Stimulated activated CD8-positive, alpha-beta memory T cell treated with anti-CD3 and anti-CD28 coated beads, Interleukin-12 subunit alpha, Interleukin-12 subunit beta, amount 100 ng/mL, for 24 hours (primary cell): Measurements from ENCODE around the gene TPRA1.
A peak's percentile ranks its signal among the peaks of the same experiment; 100 is the strongest.

Experiments used
- DNase-seq: peaks from one replicate; pipeline ENCODE4 v3.0.0-alpha.2; 2020; ENCODE audit errors: extremely low read depth

The TPRA1 gene

GRCh38 chr3:127560051-127560787, 30.3 kb downstream of the TPRA1 start:
- no peak for DNase-seq

GRCh38 chr3:127556565-127556964, 34.0 kb downstream of the TPRA1 start:
- DNase-seq = no peak

DNA sequence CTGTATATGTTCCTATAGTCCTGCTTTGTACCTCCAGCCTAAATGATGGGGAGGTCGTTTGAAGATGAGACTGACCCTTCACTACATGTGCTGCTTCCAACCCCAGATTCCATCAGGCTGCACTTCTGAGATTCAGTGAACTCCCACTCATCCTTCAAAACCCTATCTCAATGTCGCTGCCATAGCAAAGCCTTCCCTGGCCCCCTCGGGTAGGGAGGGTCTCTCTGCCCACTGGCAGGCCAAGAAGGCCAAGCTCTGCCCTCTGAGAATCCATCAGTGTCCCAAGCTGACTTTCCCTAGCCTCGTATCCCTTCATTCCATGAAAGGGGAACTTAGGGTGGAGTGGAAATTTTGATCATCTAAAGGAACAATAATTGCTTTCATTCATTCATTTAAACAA, 35.4 kb downstream of the TPRA1 start:
- DNase-seq = no peak

DNA sequence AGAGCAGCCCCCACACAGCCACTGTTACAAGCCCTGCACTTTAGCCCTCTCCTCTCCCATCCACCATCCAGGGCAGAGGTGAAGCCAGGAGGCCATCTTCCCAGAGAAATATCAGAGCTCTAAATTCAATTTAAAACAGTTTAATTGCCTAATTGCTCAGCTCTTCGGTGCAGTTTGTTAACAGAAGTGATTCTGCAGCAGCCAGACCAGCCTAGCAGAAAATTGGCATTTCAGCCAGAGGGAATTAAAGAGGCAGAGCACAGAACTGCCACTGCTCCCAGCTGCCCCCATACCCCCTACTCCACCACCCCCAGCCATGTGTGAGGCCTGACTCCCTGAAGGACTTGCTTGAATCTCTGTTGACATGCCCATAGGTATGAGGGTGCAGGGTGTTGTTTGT, 38.5 kb downstream of the TPRA1 start:
- no peak for DNase-seq

DNA sequence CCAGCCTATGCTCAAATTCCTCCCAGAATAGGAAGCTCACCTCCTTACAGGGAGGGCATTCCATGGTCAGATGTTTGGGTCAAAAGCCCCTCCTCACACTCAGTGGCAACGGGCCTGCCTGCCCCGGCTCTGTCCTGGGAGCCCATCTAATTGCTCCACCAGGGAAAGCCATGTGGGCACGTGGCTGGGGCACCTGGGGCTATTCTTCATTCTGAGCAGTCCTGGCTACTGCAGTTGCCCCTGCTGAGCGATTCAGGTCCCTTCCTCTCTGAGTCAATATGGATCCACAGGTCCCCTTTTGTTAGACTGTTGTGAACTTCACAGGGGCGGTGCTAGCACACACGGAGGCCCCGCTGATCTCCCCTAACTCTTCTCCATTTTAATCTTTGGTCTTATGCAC, 39.4 kb downstream of the TPRA1 start:
- DNase-seq = no peak

DNA sequence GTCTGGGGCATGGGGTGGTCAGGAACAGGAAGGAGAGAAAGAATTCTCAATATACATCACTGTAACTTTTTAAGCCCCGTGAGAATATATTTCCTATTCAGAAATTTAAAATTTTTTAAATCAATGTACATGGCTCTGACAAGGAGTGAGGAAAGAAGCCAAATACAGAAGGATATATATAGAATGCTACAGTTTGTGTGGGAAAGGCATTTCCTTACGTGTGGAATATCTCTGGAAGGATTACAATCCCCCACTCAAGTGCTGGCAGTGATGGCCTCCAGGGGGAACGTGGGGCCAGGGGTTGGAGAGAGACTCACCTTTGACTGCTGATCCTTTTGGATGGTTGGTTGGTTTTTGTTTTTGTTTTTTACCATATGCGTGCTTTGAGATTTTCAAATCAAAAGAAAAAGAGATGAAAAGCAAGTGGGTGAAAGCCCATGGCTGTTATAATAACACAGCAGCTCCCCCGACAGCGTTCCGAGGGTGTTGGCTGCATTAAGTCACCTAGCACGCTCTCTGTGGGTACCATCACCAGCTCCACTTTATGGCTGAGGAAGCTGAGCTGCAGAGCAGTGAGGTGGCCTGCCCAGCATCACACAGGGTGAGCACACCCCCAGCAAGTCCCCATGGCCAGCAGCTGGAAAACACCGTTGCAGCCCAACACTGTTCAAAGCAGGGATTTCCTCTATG, 39.9 kb downstream of the TPRA1 start:
- no peak for DNase-seq

- DNase-seq = no peak
These were observed 40.6 kb downstream of the TPRA1 start for GRCh38 chr3:127549826-127550467.

- peak; percentile 57 for DNase-seq
These were observed 42.5 kb downstream of the TPRA1 start for GRCh38 chr3:127547761-127548605.

DNA sequence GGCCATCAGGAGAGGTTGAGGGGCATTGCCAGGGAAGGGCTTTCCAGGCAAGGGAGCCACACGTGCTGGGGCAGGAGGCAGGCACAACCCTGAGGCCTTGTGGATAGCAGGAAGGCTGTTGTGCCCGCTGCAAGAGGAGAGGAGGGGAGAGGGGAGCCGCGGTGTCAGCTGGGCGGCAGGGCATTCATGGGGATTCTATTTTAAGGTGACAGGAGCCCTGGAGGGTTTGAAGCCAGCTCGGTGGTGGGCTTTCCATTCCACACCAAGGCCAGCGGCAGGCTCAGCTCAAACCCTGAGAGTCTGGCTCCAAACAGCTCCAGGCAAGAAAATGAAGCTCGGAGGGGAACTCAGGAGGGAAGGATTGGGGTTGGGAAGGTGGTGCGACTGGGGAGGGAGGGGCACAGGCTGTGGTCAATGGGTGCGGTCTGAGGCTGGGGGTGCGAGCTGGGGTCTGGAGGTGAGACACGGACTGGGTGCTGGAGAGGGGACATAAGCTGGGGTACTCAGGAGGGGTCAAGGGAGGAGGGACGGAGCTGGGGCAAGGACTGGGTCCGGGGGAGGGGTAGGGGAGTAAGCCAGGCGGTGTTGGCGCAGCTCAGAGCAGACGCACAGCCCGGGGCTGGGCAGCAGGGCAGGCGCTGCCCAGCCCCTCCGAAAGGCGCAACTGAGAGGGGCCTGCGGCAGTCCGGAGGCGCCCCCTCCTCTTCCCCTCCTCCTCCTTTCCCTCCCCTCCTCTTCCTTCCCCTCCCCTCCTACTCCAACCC, 43.4 kb downstream of the TPRA1 start:
- no peak for DNase-seq

- DNase-seq = no peak
These were observed 44.0 kb downstream of the TPRA1 start for GRCh38 chr3:127546554-127546953.

DNA sequence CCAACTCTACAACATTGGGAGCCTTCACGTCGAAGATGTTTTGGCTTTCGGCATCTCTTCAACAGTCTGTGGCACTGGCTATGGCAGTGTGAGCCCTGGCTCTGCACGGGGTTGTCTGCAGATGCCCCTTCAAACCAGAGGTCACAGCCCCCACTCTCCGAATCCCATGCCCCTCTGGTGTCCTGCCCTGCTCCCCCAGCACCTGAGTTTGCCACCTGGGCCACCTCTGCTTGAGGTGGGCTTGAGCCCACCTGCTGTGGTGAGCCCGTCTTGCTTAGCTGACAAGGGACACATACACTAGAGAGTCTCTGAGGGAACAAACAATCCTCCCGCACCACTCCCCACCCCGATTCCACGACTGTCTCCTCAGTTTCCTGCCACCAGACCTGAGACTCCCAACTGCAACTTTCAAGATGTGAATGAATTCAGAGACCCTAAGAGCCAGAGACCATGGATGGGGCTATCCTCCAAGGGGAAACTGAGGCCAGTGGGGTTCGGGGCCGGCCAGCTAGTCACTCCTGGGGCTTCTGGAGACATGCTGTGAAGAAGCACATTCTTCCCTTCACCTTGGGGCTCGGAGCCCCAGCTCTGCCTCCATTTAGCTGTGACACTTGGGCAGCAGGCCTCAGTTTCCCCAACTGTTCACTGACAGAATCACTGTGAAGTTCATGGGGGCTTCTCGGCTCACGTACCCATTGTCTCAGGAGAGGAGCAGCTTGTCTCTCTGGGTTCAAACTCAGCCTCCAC, 44.6 kb downstream of the TPRA1 start:
- no peak for DNase-seq

DNA sequence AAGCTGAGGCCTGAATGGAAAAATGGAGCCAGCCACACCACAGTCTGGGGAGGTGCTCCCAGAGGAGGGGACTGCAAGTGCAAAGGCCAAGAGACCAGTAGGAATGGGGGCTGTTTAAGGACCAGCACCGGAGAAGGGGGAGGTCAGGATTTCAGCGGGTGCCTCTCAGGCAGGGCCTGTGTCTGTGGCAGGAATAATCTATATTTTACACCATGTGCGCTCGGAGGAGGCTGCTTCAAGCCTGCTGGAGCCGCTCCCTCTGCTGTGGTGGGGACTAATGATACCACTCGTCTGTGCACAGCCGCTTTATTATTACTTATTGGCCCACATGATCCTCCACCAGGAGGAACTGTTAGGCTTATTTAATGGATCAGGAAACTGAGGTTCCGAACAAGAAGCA, 45.3 kb downstream of the TPRA1 start:
- DNase-seq = no peak

DNA sequence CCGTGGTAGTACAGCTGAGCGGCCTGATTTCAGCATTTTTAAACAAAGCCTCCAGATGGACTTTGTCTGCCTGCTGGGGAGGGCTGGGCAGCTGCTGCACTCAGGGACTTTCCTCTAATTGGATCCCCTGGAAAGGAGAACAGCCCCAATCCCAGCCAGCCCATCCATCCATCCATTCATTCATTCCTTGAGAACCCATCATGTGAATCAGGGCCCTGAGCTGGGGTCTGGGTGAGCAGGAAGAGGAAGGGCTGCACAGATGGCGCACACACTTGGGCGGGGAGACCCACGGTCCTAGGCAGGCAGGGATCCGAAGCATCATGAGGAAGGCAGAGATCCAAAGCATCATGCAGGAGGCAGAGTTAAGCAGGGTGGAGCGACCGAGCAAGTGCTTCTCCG, 45.7 kb downstream of the TPRA1 start:
- no peak for DNase-seq

DNA sequence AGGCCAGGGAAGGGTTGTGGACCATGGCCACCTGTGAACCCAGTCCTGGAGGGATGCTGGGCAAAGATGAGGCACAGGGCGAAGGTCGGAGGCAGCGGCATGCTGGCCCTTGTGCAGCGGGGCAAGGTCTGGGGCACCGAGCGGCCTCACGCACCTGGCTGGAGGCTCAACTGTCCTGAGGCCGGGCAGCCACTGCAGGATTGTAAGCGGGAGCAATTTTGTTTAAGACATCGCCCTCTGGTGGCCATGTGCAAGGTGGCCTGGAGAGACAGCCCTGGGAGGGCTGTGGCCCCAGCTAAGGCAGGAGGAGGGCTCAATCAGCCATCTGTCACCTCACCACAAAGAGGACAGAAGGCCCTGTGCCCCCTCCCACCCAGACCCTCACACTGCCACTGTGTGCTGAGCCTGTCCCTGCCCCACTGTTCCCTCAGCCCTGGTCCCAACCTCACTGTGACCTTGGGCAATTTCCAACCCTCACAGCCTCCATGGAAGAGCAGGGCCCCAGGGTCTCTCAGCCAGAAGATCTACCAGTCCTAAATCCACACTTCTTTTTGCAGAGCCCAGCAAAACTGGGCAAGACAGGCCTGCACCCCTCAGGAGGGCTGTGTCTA, 46.2 kb downstream of the TPRA1 start:
- peak; percentile 21 for DNase-seq

GRCh38 chr3:127543441-127543840, 47.1 kb downstream of the TPRA1 start:
- DNase-seq = no peak

GRCh38 chr3:127542441-127542952, 48.0 kb downstream of the TPRA1 start:
- DNase-seq = no peak

- DNase-seq = no peak
These were observed 49.2 kb downstream of the TPRA1 start for GRCh38 chr3:127541320-127541719.

DNA sequence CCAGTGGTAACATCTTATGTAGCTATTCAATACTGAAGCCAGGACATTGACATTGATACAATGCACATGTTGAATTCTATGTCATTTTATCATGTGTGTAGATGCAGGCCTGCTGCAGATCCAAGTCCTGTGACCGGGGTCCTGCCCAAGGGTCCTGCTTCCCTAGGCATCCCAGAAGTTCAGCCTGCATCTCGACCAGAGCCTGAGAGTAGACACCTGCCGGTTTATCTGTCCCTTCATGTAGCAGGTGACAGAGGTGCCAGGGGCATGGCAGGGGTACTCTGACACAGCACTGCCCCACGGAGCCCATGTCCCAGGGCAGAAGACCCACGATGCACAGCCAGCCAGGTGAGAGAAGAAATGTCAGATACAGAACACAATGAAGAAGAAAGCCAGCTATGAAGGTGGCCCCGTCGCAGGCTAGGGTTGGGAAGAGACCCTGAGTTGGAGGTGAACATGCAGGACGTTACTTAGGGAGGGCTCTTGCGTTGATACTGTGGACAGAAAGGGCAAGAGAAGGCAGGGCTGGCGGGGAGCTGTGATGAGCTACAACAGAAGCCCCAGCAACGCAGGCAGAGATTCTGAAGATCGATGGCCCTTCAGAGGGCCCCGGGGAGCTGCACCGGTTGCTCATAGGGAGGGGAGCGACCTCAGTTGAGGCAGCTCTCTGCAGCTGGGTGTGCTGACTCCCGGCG, 51.0 kb downstream of the TPRA1 start:
- DNase-seq = no peak

- no peak for DNase-seq
These were observed 52.0 kb downstream of the TPRA1 start for GRCh38 chr3:127538569-127538968.
